ENCODE results near the gene MARK3. TPM values are rescaled to one million over a fixed set of nuclear protein-coding genes. Genes with fewer than 3 reads are reported as not detected.

The MARK3 gene
- total RNA-seq (2021) (189 and 191 TPM in 2 replicates), Bru-seq, nascent RNA (percentile 97 among the genes with signal in this experiment), BruChase-seq, experiment 1, labeled RNA remaining after a 2-hour chase (percentile 98 among the genes with signal in this experiment), BruChase-seq, experiment 2, labeled RNA remaining after a 6-hour chase (percentile 92 among the genes with signal in this experiment)
- long read RNA-seq, transcript MARK3-201 (16 exons, 2,911 nt) = minor isoform, 26 of 221 reads
- long read RNA-seq, transcript MARK3-205 (18 exons, 3,371 nt) = minor isoform, 5 of 221 reads
- long read RNA-seq, transcript MARK3-202 (16 exons, 3,283 nt) = major isoform, 94 of 221 reads
- long read RNA-seq, transcript MARK3-207 (17 exons, 2,298 nt) = minor isoform, 7 of 221 reads
- long read RNA-seq, partial matches to known transcripts = 20 of 221 reads
- long read RNA-seq, other reads (novel, unspliced or antisense) = 69 of 221 reads

DNA sequence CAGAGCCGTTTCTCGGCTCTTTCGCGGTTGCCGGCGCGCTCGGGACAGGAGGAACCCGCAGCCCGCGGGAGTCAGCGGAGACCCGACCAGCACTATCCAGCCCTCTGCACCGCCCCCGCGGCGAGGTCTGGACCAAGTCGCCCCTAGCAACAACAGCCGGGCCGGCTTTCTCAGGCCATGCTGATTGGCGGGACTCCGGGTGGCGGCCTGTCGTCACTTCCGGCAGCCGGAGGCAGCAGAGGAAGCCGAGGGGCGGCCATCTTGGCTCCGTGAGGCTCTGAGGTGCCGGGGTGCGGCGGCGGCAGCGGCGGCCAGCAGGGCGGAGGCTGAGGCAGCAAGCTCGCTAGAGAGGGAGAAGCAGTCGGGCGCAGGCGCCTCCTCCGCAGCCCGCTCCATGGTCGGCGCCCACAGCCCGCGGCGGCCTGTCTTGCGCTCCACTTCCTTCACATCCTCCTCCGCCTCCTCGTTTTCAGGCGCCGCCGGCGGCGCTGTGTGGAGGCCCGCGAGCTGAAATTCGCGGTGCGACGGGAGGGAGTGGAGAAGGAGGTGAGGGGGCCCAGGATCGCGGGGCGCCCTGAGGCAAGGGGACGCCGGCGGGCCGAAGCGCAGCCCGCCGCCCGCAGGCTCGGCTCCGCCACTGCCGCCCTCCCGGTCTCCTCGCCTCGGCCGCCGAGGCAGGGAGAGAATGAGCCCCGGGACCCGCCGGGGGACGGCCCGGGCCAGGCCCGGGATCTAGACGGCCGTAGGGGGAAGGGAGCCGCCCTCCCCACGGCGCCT, at the start of gene MARK3:
TSS of gene MARK3 (plus strand) at position 264 of the 777 bp plus-strand sequence. CDS start 615 bp downstream, outside the sequence.
- intact Hi-C loops (cut with micrococcal nuclease; ENCODE audit: unreplicated experiment) = loop anchor here (2.0 kb wide), 1 partner anchor 51 kb away; the partner anchor contains the start of gene EIF5
- Histone ChIP-seq H3K9me2 (ENCODE audit: insufficient read depth) (peaks cover 4% of the 10 kb centered on the region; the same call in 1 of the 2 replicates), H3K36me3 (ENCODE audit: low read depth) (peaks cover 8% of the 10 kb centered on the region; the same call in 1 of the 2 replicates), H2AFZ (peak within 1 kb of the TSS; percentile 83), H3K9me3 (ENCODE audit: insufficient read depth, low read depth) (0 out of 2 replicates have a peak, but pooled peaks cover 3% of the 10 kb centered on the region), H4K20me1 (ENCODE audit: insufficient read depth) (peaks cover 35% of the 10 kb centered on the region), H3K27me3 (ENCODE audit: insufficient read depth, low read depth) (no peaks in the 10 kb centered on the region), H3K27ac (peak within 1 kb of the TSS; percentile 66), H3K4me2 (peak within 1 kb of the TSS; percentile 92), H3F3A (ENCODE audit: insufficient read depth, low read depth) (peaks cover 27% of the 10 kb centered on the region), H3K4me3 (peak within 1 kb of the TSS; percentile 72), H3K4me1 (replicated peaks; ENCODE audit: insufficient read depth) (peaks cover 32% of the 10 kb centered on the region), H3K79me2 (ENCODE audit: low read depth) (peaks cover 62% of the 10 kb centered on the region)
- no peak for TF ChIP-seq EZH2 (IDR thresholded peaks at IDR 0.05; ENCODE audit: low read depth)
- TF ChIP-seq, protein P1, sequence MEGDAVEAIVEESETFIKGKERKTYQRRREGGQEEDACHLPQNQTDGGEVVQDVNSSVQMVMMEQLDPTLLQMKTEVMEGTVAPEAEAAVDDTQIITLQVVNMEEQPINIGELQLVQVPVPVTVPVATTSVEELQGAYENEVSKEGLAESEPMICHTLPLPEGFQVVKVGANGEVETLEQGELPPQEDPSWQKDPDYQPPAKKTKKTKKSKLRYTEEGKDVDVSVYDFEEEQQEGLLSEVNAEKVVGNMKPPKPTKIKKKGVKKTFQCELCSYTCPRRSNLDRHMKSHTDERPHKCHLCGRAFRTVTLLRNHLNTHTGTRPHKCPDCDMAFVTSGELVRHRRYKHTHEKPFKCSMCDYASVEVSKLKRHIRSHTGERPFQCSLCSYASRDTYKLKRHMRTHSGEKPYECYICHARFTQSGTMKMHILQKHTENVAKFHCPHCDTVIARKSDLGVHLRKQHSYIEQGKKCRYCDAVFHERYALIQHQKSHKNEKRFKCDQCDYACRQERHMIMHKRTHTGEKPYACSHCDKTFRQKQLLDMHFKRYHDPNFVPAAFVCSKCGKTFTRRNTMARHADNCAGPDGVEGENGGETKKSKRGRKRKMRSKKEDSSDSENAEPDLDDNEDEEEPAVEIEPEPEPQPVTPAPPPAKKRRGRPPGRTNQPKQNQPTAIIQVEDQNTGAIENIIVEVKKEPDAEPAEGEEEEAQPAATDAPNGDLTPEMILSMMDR (conservative IDR thresholded peaks at IDR 0.05) = peak; percentile 53; the same call in 1 of the 2 replicates
- DNase-seq = peak; percentile 98 to 100
- ChIA-PET CTCF (no interaction called here), POLR2A (ENCODE audit: unreplicated experiment) (interaction anchor here (0.6 kb wide), 1 partner anchor 176 kb away, joined by 3 read pairs; no protein-coding TSS in a partner anchor)
- BruUV-seq (replicated peaks) = no TSS peak

DNA sequence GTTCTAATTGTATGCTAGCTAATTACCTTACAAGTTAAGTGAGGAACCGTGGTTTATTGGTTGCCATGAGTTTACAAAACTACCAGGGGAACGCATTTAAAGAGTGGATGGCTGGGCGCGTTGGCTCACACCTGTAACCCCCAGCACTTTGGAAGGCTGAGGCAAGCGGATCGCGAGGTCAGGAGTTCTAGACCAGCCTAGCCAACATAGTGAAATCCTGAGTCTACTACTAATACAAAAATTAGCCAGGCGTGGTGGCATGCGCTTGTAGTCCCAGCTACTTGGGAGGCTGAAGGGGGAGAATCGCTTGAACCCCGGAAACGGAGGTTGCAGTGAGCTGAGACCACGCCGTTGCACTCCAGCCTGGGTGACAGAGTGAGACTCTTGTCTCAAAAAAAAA, 49.0 kb upstream of the MARK3 start:
- H3K27me3 ChIP-seq (ENCODE audit: insufficient read depth, low read depth) = no peaks in the 10 kb centered on the region
- no TSS peak for BruUV-seq (replicated peaks)
- peaks cover 78% of the 10 kb centered on the region for H3F3A ChIP-seq (ENCODE audit: insufficient read depth, low read depth)
- no peak for DNase-seq
- H2AFZ ChIP-seq = no peak overlapping the region
- peaks cover 42% of the 10 kb centered on the region for H3K4me1 ChIP-seq (replicated peaks; ENCODE audit: insufficient read depth)
- ChIA-PET CTCF (interaction anchor here (1.0 to 1.6 kb wide), 2 partner anchors 37 to 54 kb away, joined by 6 to 16 read pairs; no protein-coding TSS in a partner anchor), POLR2A (ENCODE audit: unreplicated experiment) (interaction anchor here (0.5 kb wide), 1 partner anchor 206 kb away, joined by 3 read pairs; no protein-coding TSS in a partner anchor)
- peaks cover 65% of the 10 kb centered on the region for H4K20me1 ChIP-seq (ENCODE audit: insufficient read depth)
- H3K27ac ChIP-seq = peak overlapping the region; percentile 67
- H3K79me2 ChIP-seq (ENCODE audit: low read depth) = peaks cover 91% of the 10 kb centered on the region
- H3K4me2 ChIP-seq = peak overlapping the region; percentile 91
- intact Hi-C loops (cut with micrococcal nuclease; ENCODE audit: unreplicated experiment) = loop anchor here (10.0 kb wide), 1 partner anchor 1251 kb away; the partner anchor contains the start of gene HSP90AA1
- peak overlapping the region; percentile 88 for H3K4me3 ChIP-seq
- no peaks in the 10 kb centered on the region for H3K9me3 ChIP-seq (ENCODE audit: insufficient read depth, low read depth)
- no peaks in the 10 kb centered on the region for H3K9me2 ChIP-seq (ENCODE audit: insufficient read depth)
- no peak for TF ChIP-seq EZH2 (IDR thresholded peaks at IDR 0.05; ENCODE audit: low read depth)
- TF ChIP-seq, protein P1 (conservative IDR thresholded peaks at IDR 0.05) = no peak
- H3K36me3 ChIP-seq (ENCODE audit: low read depth) = peaks cover 64% of the 10 kb centered on the region

DNA sequence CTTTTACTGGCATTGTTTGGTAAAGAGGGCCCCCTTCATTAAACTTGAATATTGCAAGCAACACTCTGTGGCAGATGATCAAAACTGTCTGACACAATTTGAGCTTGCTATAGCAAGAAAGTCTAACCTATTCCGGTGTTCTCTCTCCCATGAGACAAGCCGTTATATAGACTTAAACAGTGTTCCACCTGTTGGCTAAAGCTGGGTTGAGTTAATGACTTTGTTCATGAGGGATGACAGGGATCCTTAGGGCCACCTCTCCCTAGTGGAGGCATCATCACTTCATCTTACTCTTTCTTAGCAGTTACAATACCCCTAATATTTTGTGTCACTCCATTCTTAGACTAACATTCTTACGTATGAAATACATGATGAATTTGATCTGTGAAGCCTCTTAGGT, 47.4 kb upstream of the MARK3 start:
- intact Hi-C loops (cut with micrococcal nuclease; ENCODE audit: unreplicated experiment) = loop anchor here (10.0 kb wide), 1 partner anchor 1253 kb away; the partner anchor contains the start of gene HSP90AA1
- no peak overlapping the region for H2AFZ ChIP-seq
- CTCF ChIA-PET = interaction anchor here (0.6 kb wide), 1 partner anchor 55 kb away, joined by 8 read pairs; no protein-coding TSS in a partner anchor
- H3K36me3 ChIP-seq (ENCODE audit: low read depth) = peaks cover 80% of the 10 kb centered on the region
- H3K27me3 ChIP-seq (ENCODE audit: insufficient read depth, low read depth) = no peaks in the 10 kb centered on the region
- DNase-seq = no peak
- BruUV-seq (replicated peaks) = no TSS peak
- peak overlapping the region; percentile 17 for H3K27ac ChIP-seq
- H3F3A ChIP-seq (ENCODE audit: insufficient read depth, low read depth) = peaks cover 86% of the 10 kb centered on the region
- TF ChIP-seq, protein P1 (conservative IDR thresholded peaks at IDR 0.05) = no peak
- no peak for TF ChIP-seq EZH2 (IDR thresholded peaks at IDR 0.05; ENCODE audit: low read depth)
- peaks cover 80% of the 10 kb centered on the region for H3K79me2 ChIP-seq (ENCODE audit: low read depth)
- POLR2A ChIA-PET (ENCODE audit: unreplicated experiment) = no interaction called here
- peaks cover 81% of the 10 kb centered on the region for H4K20me1 ChIP-seq (ENCODE audit: insufficient read depth)
- no peak overlapping the region for H3K4me2 ChIP-seq
- no peak overlapping the region for H3K4me3 ChIP-seq
- no peaks in the 10 kb centered on the region for H3K9me3 ChIP-seq (ENCODE audit: insufficient read depth, low read depth)
- peaks cover 27% of the 10 kb centered on the region for H3K4me1 ChIP-seq (replicated peaks; ENCODE audit: insufficient read depth)
- H3K9me2 ChIP-seq (ENCODE audit: insufficient read depth) = no peaks in the 10 kb centered on the region

Data from PC-9 (cell line).